SK-N-MC (cell line): ENCODE data around the gene TEKT2.

ENCODE experiments used
- DNase-seq: peaks from one replicate; pipeline ENCODE4 v3.0.0-alpha.2; 2011; ENCODE audit warnings: low read depth, low spot score
- H3K27ac ChIP-seq: fragments of 200-600 bp; sonication (generic); 2 replicates; pipeline ENCODE4 v1.5.1; 2016; ENCODE audit warnings: mixed run types
- H3K36me3 ChIP-seq: fragments of 200-600 bp; sonication (generic); 2 replicates; pipeline ENCODE4 v1.6.1; 2017; ENCODE audit warnings: antibody characterized with exemption, low read length, mixed read lengths; ENCODE audit not compliant: insufficient read depth
- H3K4me3 ChIP-seq: fragments of 200-600 bp; sonication (generic); 2 replicates; pipeline ENCODE4 v1.5.1; 2016
- H3K9ac ChIP-seq: fragments of 200-600 bp; sonication (generic); 2 replicates; pipeline ENCODE4 v1.8.0; 2017; ENCODE audit warnings: mixed run types, mixed read lengths; ENCODE audit not compliant: insufficient read length
- H3K9me3 ChIP-seq: fragments of 200-600 bp; sonication (generic); 2 replicates; pipeline ENCODE4 v1.6.1; 2017; ENCODE audit warnings: low read depth, mild to moderate bottlenecking, antibody characterized with exemption, low read length, moderate library complexity, mixed read lengths
- EZH2 ChIP-seq: fragments of 200-600 bp; sonication (generic); IDR thresholded peaks from one replicate; pipeline ENCODE4 v1.6.1; 2017; ENCODE audit warnings: antibody characterized with exemption
- FOXP2 ChIP-seq: optimal IDR thresholded peaks from 2 replicates; pipeline ENCODE3; 2011; ENCODE audit warnings: mild to moderate bottlenecking, moderate library complexity; ENCODE audit not compliant: insufficient read depth; ENCODE audit errors: extremely low read length, control extremely low read depth
- POLR2AphosphoS5 ChIP-seq: IDR thresholded peaks from 2 replicates; pipeline ENCODE4 v1.6.1; 2012; ENCODE audit warnings: mild to moderate bottlenecking, low read depth, low read length, borderline replicate concordance

TEKT2 gene

GRCh38 chr1:36097693-36098585 lies 14.0 kb downstream of the TEKT2 start:
- no peak overlapping the region for H3K27ac ChIP-seq
- no peak for DNase-seq
- H3K4me3 ChIP-seq = no peak overlapping the region
- peaks cover 21% of the 10 kb centered on the region for H3K36me3 ChIP-seq
- no peak overlapping the region for H3K9ac ChIP-seq
- H3K9me3 ChIP-seq = no peaks in the 10 kb centered on the region
- TF ChIP-seq FOXP2 = no peak
- no peak for TF ChIP-seq POLR2AphosphoS5
- TF ChIP-seq EZH2 = no peak

DNA sequence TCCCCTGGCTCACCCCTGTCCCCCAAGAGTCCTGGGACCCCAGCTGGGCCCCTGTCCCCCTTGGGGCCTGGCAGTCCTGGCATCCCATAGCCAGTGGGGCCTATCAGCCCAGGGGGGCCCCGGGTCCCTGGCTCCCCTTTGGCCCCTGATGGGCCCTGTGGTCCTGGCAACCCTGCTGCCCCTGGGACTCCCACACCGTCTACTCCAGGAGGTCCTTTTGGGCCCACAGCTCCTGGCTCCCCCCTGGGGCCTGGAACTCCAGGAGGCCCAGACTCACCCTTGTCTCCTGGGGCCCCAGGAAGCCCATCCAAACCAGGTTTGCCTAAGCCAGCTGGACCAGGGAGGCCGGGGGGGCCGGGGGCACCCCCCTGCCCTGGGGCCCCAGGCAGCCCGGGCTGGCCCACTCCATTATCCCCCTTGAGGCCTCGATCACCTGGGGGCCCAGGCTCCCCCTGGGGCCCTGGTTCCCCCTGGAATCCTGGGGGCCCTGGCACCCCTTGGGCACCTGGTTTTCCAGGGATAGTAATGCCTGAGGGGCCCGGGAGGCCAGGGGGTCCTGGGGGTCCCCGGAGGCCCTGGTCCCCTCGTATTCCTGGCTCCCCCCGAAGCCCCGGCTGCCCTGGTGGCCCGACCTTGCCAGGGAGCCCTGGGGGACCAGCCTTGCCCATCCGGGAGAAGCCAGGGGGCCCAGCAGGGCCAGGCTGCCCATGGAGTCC lies 14.9 kb downstream of the TEKT2 start:
- no peak for DNase-seq
- peaks cover 13% of the 10 kb centered on the region for H3K36me3 ChIP-seq
- H3K9me3 ChIP-seq = no peaks in the 10 kb centered on the region
- no peak overlapping the region for H3K4me3 ChIP-seq
- no peak overlapping the region for H3K9ac ChIP-seq
- H3K27ac ChIP-seq = no peak overlapping the region
- TF ChIP-seq FOXP2 (no peak), EZH2 (no peak), POLR2AphosphoS5 (no peak)

DNA sequence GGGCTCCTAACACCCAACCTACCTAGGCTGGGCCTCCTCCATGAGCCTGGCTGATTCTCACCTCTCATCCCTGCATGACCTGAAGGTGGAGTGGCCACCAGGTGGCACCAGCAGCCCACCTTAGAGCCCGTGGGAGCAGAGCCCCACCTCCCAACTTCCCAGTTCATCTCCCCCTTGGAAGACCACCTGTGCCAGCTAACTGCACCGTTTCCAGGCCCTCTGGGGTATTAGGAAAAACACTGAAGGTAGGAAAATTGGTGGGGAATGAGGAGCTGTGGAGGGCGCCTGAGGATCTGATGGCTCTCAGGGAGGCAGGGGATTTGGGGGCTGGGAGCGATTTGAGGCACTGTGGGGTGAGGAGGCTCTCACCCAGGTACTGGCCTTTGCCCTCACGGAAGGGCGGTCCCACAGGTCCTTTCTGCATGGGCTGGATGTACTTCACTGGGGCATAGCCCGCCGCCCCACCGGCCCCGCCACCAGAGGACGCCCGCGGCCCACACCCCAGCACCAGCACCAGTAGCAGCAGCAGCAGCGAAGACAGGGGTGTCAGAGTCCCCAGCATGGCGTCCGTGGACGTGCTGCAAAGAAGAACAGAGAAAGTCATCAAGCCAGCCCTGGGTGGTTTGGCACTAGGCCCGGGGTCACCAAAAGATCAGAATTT lies 15.9 kb downstream of the TEKT2 start:
- Histone ChIP-seq H3K27ac (no peak overlapping the region), H3K4me3 (no peak overlapping the region), H3K36me3 (peaks cover 3% of the 10 kb centered on the region), H3K9me3 (no peaks in the 10 kb centered on the region), H3K9ac (no peak overlapping the region)
- TF ChIP-seq FOXP2 (no peak), POLR2AphosphoS5 (no peak), EZH2 (no peak)
- DNase-seq = peak; percentile 28

GRCh38 chr1:36100376-36100775 lies 16.5 kb downstream of the TEKT2 start:
- no peak for DNase-seq
- H3K27ac ChIP-seq = no peak overlapping the region
- TF ChIP-seq POLR2AphosphoS5 (no peak), FOXP2 (no peak), EZH2 (no peak)
- H3K36me3 ChIP-seq = no peaks in the 10 kb centered on the region
- no peaks in the 10 kb centered on the region for H3K9me3 ChIP-seq
- no peak overlapping the region for H3K4me3 ChIP-seq
- no peak overlapping the region for H3K9ac ChIP-seq

DNA sequence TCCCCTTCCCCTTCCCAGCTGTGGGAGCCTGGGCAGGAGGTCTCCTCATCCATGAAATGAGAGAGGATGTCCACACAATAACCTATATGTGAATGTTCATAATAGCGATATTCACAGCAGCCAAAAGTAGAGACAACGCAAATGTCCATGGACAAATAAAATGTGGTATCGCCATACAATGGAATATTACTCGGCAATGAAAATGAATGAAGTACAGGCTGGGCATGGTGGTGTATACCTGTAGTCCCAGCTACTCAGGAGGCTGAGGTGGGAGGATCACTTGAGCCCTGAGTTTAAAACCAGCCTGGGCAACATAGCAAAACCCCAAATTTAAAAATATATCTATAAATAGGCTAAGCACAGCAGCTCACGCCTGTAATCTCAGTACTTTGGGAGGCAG lies 17.7 kb downstream of the TEKT2 start:
- H3K9me3 ChIP-seq = no peaks in the 10 kb centered on the region
- no peak for DNase-seq
- no peak overlapping the region for H3K9ac ChIP-seq
- no peak overlapping the region for H3K4me3 ChIP-seq
- H3K36me3 ChIP-seq = no peaks in the 10 kb centered on the region
- TF ChIP-seq EZH2 = no peak
- TF ChIP-seq POLR2AphosphoS5 = no peak
- no peak for TF ChIP-seq FOXP2
- no peak overlapping the region for H3K27ac ChIP-seq

DNA sequence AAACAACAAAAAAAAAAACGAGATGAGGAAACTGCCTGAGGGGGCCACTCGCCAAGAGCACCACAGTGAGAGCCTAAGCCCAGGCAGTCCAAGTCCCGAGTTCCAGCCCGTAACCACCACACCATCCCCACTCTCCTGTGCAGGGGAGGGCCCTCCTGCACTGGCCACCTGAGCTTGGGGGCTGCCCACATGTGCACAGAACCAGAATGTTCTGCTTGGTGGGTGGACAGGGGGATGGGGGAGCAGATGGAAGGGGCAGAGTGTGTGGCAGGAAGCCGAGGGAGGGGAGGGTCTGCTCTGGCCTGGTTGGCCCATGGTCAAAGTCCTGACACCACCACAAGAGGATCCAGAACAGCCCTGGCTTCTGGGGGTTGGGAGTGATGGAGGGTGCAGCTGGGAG lies 22.4 kb downstream of the TEKT2 start:
- TF ChIP-seq EZH2 (no peak), POLR2AphosphoS5 (no peak)
- Histone ChIP-seq H3K9ac (no peak overlapping the region), H3K9me3 (no peaks in the 10 kb centered on the region), H3K4me3 (no peak overlapping the region), H3K27ac (no peak overlapping the region), H3K36me3 (no peaks in the 10 kb centered on the region)
- no peak for DNase-seq

GRCh38 chr1:36107394-36107793 lies 23.5 kb downstream of the TEKT2 start:
- DNase-seq = no peak
- Histone ChIP-seq H3K4me3 (no peak overlapping the region), H3K9me3 (no peaks in the 10 kb centered on the region), H3K27ac (no peak overlapping the region), H3K36me3 (no peaks in the 10 kb centered on the region), H3K9ac (no peak overlapping the region)
- TF ChIP-seq EZH2 = no peak
- no peak for TF ChIP-seq FOXP2
- no peak for TF ChIP-seq POLR2AphosphoS5

DNA sequence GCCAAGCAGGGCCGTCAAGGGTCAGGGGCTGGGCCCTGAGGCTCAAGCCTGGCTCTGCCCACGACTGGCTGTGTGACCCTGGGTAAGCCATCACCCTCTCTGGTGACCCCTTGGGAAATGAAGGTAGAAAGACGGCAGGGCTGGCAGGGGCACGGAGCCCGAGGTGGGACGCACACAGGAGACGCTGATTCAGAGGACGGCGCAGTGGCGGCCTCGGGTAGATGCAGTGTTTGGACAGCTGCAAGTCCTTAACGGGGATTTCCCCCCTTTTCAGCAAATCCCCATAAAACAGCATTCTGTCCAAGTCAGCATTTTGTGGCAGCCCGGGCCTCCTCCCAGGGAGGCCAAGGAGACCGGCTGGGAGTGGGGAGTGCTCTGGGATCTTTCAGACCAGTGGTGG lies 24.4 kb downstream of the TEKT2 start:
- no peak overlapping the region for H3K9ac ChIP-seq
- DNase-seq = no peak
- H3K36me3 ChIP-seq = no peaks in the 10 kb centered on the region
- peak; percentile 36; the same call in 1 of the 2 replicates for TF ChIP-seq POLR2AphosphoS5
- TF ChIP-seq EZH2 = no peak
- no peaks in the 10 kb centered on the region for H3K9me3 ChIP-seq
- H3K27ac ChIP-seq = peak overlapping the region; percentile 51; the same call in 1 of the 2 replicates
- H3K4me3 ChIP-seq = peak overlapping the region; percentile 51
